NCI-H1092 treated with DMSO at 0.1 percent for 48 hours (cell line): Measurements from ENCODE around the gene DCAF15.
"Not testable (repeated sequence)": the region's sequence is repeated elsewhere in the genome, so short reads cannot be mapped to it uniquely, and the experiment has no call there.

Source experiments
- DNase-seq: peaks from one replicate; lab custom pipeline; 2025; lab: John Stamatoyannopoulos, UW

The DCAF15 gene, protein sequence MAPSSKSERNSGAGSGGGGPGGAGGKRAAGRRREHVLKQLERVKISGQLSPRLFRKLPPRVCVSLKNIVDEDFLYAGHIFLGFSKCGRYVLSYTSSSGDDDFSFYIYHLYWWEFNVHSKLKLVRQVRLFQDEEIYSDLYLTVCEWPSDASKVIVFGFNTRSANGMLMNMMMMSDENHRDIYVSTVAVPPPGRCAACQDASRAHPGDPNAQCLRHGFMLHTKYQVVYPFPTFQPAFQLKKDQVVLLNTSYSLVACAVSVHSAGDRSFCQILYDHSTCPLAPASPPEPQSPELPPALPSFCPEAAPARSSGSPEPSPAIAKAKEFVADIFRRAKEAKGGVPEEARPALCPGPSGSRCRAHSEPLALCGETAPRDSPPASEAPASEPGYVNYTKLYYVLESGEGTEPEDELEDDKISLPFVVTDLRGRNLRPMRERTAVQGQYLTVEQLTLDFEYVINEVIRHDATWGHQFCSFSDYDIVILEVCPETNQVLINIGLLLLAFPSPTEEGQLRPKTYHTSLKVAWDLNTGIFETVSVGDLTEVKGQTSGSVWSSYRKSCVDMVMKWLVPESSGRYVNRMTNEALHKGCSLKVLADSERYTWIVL

GRCh38 chr19:13952154-13952930 is at the start of gene DCAF15:
Gene DCAF15 (plus strand): TSS chr19:13952509. CDS start chr19:13952513, 4 bp downstream.
- peak; percentile 99 for DNase-seq

DNA sequence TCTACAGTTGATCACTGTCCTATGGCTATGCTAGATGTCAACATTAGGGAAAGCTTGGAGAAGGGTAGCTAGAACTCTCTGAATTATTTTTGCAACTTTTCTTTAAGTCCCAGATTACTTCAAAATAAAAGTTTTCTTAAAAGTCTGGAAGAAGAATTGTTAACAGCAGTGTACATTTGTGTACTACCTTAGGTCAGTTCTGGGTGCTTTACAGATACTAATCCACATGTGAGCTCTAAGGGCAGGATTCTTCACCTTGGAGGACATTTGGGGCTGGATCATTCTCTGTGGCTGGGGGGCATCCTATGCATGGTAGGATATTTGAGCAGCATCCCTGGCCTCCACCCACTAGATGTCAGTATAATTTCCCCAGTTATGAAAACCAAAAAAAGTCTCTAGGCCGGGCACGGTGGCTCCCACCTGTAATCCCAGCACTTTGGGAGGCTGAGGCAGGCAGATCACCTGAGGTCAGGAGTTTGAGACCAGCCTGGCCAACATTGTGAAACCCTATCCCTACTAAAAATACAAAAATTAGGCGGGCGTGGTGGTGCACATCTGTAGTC is 49.2 kb upstream of the DCAF15 start:
- DNase-seq, result no peak

- DNase-seq, result peak; percentile 85
Observed at GRCh38 chr19:13905634-13906520, 46.4 kb upstream of the DCAF15 start, which contains the start of the genes BRME1 and CC2D1A. Gene BRME1 (minus strand): TSS chr19:13906117. CDS start chr19:13904892, 1,225 bp downstream. Gene CC2D1A (plus strand): TSS chr19:13906201. CDS start chr19:13906442, 241 bp downstream.

DNA sequence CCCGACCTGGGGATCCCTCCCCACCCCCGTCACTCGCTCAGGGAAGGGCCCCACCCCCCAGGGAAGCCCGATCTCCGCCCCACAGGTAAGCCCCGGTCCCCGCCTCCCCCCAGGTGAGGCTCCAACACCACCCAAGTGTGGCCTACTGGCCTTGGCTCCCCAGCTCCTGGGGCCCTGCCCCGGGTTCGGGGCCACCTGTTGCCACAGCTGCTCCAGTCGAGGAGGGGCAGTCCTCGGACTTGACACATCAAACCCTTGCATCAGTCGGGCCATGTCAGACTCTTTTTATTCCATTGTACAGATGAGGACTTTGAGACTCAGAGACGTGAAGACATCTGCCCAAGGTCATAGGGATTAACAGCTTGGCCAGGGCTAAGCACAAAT is 45.8 kb upstream of the DCAF15 start:
- no peak for DNase-seq

- DNase-seq, result no peak
Observed at GRCh38 chr19:13906910-13907309, 45.4 kb upstream of the DCAF15 start.

- no peak for DNase-seq
Observed at GRCh38 chr19:13908674-13909073, 43.6 kb upstream of the DCAF15 start.

DNA sequence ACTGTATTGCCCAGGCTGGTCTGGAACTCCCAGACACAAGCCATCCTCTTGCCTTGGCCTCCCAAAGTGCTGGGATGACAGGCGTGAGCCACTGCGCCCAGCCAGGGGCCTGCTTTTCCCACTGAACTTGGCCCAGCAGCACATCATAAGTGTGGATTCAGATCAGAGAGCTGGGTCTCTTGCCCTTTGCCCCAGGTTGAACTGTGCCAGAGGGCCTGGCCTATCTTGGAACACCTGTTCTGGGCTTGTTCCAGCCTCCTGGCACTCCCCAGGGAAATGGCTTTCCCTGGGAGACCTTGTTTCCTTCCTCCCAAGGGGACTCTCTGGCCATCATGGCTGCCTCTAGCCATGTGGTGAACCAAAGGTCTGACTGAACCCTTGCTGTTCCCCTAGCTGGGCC is 42.9 kb upstream of the DCAF15 start:
- DNase-seq, result no peak

DNA sequence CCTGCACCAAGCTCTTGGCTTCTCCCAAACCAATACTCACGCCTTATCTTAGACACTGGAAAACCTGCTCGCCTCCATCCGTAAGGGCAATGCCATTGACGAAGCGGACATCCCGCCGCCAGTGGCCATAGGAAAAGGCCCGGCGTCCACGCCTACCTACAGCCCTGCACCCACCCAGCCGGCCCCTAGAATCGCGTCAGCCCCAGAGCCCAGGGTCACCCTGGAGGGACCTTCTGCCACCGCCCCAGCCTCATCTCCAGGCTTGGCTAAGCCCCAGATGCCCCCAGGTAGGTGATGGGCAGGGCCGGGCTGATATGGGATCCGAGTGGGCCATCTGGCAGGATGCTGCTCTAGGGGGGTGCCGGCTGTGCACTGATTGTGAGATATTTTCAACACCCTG is 39.0 kb upstream of the DCAF15 start:
- no peak for DNase-seq

- no peak for DNase-seq
Observed at GRCh38 chr19:13914777-13915176, 37.5 kb upstream of the DCAF15 start.

DNA sequence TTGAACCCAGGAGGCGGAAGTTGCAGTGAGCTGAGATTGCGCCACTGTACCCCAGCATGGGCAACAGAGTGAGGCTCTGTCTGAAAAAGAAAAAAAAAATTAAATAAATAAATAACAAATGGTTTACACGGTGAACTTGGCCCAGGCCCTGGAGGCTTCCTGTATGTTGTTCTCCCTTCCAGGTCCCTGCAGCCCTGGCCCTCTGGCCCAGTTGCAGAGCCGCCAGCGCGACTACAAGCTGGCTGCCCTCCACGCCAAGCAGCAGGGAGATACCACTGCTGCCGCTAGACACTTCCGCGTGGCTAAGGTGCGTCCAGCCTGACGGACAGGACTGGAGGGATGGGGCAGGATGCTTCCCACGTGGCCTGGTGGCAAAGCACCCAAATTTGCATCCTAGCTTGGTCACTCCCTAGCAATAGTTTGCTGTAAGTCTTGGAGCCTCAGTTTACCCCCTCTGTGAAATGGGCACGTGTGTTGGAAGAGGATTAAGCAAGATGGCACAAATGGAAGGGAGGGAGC is 34.4 kb upstream of the DCAF15 start:
- DNase-seq, result no peak

DNA sequence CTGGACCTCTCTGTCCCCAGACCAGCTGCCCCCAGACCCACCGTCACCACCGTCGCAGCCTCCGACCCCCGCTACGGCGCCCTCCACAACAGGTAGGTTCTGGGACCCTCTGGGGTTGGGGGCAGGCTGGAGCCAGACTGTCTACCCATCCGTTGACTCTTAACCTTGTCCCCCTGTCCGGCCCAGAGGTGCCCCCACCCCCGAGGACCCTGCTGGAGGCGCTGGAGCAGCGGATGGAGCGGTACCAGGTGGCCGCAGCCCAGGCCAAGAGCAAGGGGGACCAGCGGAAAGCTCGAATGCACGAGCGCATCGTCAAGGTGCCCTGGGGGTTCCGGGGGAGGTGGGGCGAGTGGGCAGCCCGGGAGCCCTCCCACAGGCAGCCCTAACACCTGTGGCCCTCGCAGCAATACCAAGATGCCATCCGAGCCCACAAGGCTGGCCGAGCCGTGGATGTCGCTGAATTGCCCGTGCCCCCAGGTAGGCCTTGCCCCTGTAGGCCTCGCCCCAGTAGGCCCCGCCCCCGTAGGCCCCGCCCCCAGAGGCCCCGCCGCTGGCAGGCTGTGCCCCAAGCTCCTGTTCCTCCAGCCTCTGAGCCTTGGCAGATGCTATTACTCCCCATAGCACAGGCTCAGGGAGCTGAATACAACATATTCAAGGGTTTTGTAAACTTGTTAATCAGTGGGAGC is 33.4 kb upstream of the DCAF15 start:
- no peak for DNase-seq

DNA sequence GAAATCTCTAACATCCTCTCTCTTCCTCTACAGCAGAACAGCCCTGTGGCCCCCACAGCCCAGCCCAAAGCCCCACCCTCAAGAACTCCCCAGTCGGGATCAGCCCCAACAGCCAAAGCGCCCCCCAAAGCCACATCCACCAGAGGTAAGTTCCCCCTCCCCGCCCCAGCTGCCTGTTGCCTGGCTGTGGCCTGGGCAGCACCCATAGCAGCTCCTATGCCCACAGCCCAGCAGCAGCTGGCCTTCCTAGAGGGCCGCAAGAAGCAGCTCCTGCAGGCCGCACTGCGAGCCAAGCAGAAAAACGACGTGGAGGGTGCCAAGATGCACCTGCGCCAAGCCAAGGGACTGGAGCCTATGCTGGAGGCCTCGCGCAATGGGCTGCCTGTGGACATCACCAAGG is 31.8 kb upstream of the DCAF15 start:
- DNase-seq, result no peak

DNA sequence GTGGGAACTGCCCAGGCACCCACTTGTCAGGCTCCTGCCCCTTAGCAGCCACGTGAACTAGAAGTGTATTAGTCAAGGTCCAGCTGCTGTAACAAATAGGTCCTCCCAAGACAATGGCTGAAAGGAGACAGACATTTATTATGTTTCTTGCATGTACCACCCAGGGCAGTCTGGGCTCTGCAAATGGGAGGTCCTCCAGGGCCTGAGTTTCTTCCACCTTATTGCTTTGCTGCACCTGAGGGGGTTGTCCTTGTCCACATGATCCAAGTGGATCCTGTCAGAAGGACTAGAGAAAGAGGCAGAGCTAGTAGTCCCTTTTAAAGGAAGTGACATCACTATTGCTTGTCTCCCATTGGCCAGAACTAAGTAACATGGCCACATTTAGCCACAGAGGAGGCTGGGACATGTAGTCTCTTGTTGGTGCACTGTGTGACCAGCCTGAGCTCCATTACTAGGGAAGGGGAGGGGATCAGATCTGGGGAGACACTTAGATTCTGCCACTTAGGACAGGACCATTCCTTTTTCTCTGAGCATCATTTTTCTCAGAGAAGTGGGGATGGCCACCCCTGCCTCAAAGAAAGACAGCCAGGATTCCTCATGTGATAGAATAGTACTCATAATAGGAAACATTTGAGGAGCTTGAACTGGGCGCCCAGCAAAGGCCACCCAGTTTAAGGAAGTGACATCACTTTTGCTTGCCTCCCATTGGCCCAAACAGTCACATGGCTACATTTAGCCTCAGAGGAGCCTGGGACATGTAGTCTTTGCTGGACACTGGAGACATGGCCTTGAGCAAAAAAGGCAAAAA is 31.2 kb upstream of the DCAF15 start:
- DNase-seq, result no peak

GRCh38 chr19:13922118-13922517 is 30.2 kb upstream of the DCAF15 start:
- DNase-seq, result not testable (repeated sequence)

- DNase-seq, result no peak
Observed at GRCh38 chr19:13923194-13923987, 28.9 kb upstream of the DCAF15 start.

DNA sequence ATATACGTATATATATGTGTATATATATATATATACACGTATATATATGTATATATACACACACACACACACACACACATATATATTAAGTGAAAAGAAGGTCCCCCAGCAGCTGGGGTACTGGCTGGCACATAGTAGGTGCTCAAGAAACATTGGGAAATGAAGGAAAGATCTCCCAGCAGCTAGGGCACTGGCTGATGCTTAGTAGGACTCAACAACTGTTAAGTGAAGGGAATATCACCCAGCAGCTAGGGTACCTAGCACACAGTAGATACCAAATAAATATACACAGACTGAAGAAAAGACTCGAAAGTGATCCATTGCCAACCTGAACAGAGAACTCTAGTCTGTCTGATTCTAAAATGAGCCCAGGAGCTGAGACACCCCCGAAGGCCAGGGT is 26.3 kb upstream of the DCAF15 start:
- DNase-seq, result no peak

- no peak for DNase-seq
Observed at GRCh38 chr19:13926715-13927114, 25.6 kb upstream of the DCAF15 start.

GRCh38 chr19:13929340-13929739 is 23.0 kb upstream of the DCAF15 start:
- DNase-seq, result no peak

DNA sequence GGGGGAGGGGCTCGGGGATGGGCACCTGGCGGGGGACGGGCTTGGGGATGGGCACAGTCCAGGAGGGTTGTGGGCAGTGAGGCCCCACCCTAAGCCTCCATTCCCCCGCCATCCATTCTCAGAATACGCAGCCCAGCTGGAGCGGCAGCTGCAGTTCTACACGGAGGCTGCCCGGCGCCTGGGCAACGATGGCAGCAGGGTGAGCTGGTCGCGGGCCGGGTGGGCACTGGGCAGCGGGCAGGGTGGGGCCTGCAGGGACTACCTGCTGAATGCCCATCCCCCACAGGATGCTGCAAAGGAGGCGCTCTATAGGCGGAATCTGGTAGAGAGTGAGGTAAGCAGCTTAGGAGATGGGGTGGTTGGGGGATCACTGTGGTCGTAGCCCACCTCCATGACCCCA is 22.4 kb upstream of the DCAF15 start:
- DNase-seq, result no peak
